K562 (cell line): ENCODE results near the gene SMAGP. TPM values are rescaled to one million over a fixed set of nuclear protein-coding genes. Genes with fewer than 3 reads are reported as not detected.

Experiments
- BRCA1 ChIP-seq, 2 experiments: fragments of 450-650 bp in 1 of 2; sonication (generic) in 1 of 2; formaldehyde crosslinking in 1 of 2; IDR thresholded peaks; 2 replicates each; pipeline versions ENCODE4 v1.5.0 to v1.6.1; 2017 to 2020; ENCODE audit warnings: mild to moderate bottlenecking in 1 of 2, missing genetic modification reagents in 1 of 2
- CEBPB ChIP-seq: fragments of 450-650 bp; IDR thresholded peaks from 2 replicates; pipeline ENCODE4 v1.6.1; 2016; ENCODE audit warnings: missing genetic modification characterization, missing compliant biosample characterization
- ETS1 ChIP-seq: conservative IDR thresholded peaks from 2 replicates; pipeline ENCODE4 v1.6.1; 2011; ENCODE audit warnings: low read depth, mild to moderate bottlenecking, low read length; ENCODE audit not compliant: control insufficient read depth
- ETV5 ChIP-seq: sonication (generic); formaldehyde crosslinking; IDR thresholded peaks from 2 replicates; pipeline ENCODE4 v1.4.0; 2020; ENCODE audit warnings: low read depth, mild to moderate bottlenecking, missing genetic modification reagents
- GABPB2 ChIP-seq: fragments of 250-450 bp; sonication (Bioruptor Pico); conservative IDR thresholded peaks from 2 replicates; pipeline ENCODE4 v1.5.1; 2021; ENCODE audit warnings: mild to moderate bottlenecking
- HDAC3 ChIP-seq: fragments of 450-650 bp; IDR thresholded peaks from 2 replicates; pipeline ENCODE4 v1.6.1; 2018; ENCODE audit warnings: borderline replicate concordance, mild to moderate bottlenecking, moderate library complexity; ENCODE audit not compliant: partially characterized antibody
- KLF1 ChIP-seq: fragments of 450-650 bp; IDR thresholded peaks from 2 replicates; pipeline ENCODE4 v1.6.1; 2016; ENCODE audit warnings: missing genetic modification characterization, missing compliant biosample characterization
- MAX ChIP-seq: sonication (generic); formaldehyde crosslinking; IDR thresholded peaks from 2 replicates; pipeline ENCODE4 v1.9.0; 2022; ENCODE audit warnings: mild to moderate bottlenecking, missing genetic modification reagents
- MTA1 ChIP-seq: fragments of 450-650 bp; IDR thresholded peaks from 2 replicates; pipeline ENCODE4 v1.6.1; 2017; ENCODE audit warnings: borderline replicate concordance
- PCBP1 ChIP-seq: fragments of 200-400 bp; formaldehyde crosslinking; IDR thresholded peaks from 2 replicates; pipeline ENCODE4 v1.6.1; 2018; ENCODE audit warnings: mild to moderate bottlenecking, low read depth, low read length; ENCODE audit not compliant: poor library complexity, severe bottlenecking
- POLR2AphosphoS2 ChIP-seq: IDR thresholded peaks from 2 replicates; pipeline ENCODE4 v1.6.1; 2012; ENCODE audit warnings: low read length, improper control_type of control experiment
- RAD21 ChIP-seq, 2 experiments: fragments of 250-450 bp in 1 of 2; fragments of 450-650 bp in 1 of 2; sonication (Bioruptor Pico) in 1 of 2; formaldehyde crosslinking in 1 of 2; IDR thresholded peaks in 1 of 2; conservative IDR thresholded peaks in 1 of 2; 2 replicates each; pipeline versions ENCODE4 v1.4.0 to v1.8.0; 2020 to 2022; ENCODE audit warnings: mild to moderate bottlenecking in 2 of 2, moderate library complexity in 1 of 2
- RBM39 ChIP-seq: fragments of 200-400 bp; formaldehyde crosslinking; optimal IDR thresholded peaks from 2 replicates; pipeline ENCODE3; 2018; ENCODE audit warnings: low read depth, low read length
- SIX5 ChIP-seq, 2 experiments: IDR thresholded peaks; 2 replicates each; pipeline ENCODE4 v1.6.1; 2011; ENCODE audit warnings: low read length in 2 of 2, borderline replicate concordance in 1 of 2, low read depth in 1 of 2, mild to moderate bottlenecking in 1 of 2, moderate library complexity in 1 of 2; ENCODE audit not compliant: insufficient read depth in 1 of 2
- SUPT5H ChIP-seq: fragments of 450-650 bp; IDR thresholded peaks from 2 replicates; pipeline ENCODE4 v1.6.1; 2016
- ZNF639 ChIP-seq, 2 experiments: fragments of 200-800 bp in 1 of 2; sonication (Bioruptor generic) in 1 of 2; sonication (generic) in 1 of 2; formaldehyde crosslinking in 1 of 2; IDR thresholded peaks in 1 of 2; conservative IDR thresholded peaks in 1 of 2; 2 replicates each; pipeline versions ENCODE4 v1.5.0 to v1.6.1; 2016 to 2020; ENCODE audit warnings: missing compliant biosample characterization in 1 of 2, missing genetic modification characterization in 1 of 2, missing genetic modification reagents in 1 of 2
- ZNF707 ChIP-seq: fragments of 250-450 bp; sonication (Bioruptor Pico); conservative IDR thresholded peaks from 2 replicates; pipeline ENCODE4 v1.8.0; 2022; ENCODE audit warnings: inconsistent platforms, mild to moderate bottlenecking, moderate library complexity
- ZSCAN29 ChIP-seq: fragments of 450-650 bp; IDR thresholded peaks from 2 replicates; pipeline ENCODE4 v1.6.1; 2017
- ZZZ3 ChIP-seq: fragments of 450-650 bp; IDR thresholded peaks from 2 replicates; pipeline ENCODE4 v1.6.1; 2016; ENCODE audit warnings: antibody characterized with exemption, mild to moderate bottlenecking, moderate library complexity
- polyA plus RNA-seq, 8 experiments: library from polyadenylated mRNA; depleted of rRNA in 4 of 8; stranded (reverse) in 5 of 8; unstranded in 3 of 8; fragments of >200 nt; fragmentation: Nextera tagmentation in 2 of 8; fragmentation: Illumina TruSeq in 1 of 8; extraction: Ambion mirVana in 2 of 8; extraction: Trizol in 1 of 8; gene quantifications; 2 replicates each; pipeline versions ENCODE4 v1.2.1 to v1.2.3, GENCODE V29; 2011 to 2014; ENCODE audit warnings: inconsistent platforms in 1 of 8, missing spikeins in 1 of 8
- total RNA-seq, 7 experiments: library from RNA; depleted of rRNA in 6 of 7; stranded (reverse); fragments of >200 nt in 6 of 7; fragmentation: Illumina TruSeq in 2 of 7; extraction: Trizol in 2 of 7; gene quantifications; 2 replicates each; pipeline versions ENCODE4 v1.2.1 to v1.2.3, GENCODE V29; 2011 to 2021; ENCODE audit warnings: low replicate concordance in 1 of 7
- TF ChIP-seq, protein P1 (sequence below): fragments of 450-650 bp; IDR thresholded peaks from 2 replicates; pipeline ENCODE4 v1.6.1; 2017; ENCODE audit warnings: antibody characterized with exemption, mild to moderate bottlenecking

Gene SMAGP
- total and polyA plus RNA-seq, 9 of the 15 experiments (the other 6 are each of a cell fraction or from before 2014, with no cell fraction given) = 23.1 to 62.3 (median 29.9) TPM

GRCh38 chr12:51238510-51239334, 31.5 kb downstream of the SMAGP start, which contains the start of gene DAZAP2 (continued):
- TF ChIP-seq, protein P1, sequence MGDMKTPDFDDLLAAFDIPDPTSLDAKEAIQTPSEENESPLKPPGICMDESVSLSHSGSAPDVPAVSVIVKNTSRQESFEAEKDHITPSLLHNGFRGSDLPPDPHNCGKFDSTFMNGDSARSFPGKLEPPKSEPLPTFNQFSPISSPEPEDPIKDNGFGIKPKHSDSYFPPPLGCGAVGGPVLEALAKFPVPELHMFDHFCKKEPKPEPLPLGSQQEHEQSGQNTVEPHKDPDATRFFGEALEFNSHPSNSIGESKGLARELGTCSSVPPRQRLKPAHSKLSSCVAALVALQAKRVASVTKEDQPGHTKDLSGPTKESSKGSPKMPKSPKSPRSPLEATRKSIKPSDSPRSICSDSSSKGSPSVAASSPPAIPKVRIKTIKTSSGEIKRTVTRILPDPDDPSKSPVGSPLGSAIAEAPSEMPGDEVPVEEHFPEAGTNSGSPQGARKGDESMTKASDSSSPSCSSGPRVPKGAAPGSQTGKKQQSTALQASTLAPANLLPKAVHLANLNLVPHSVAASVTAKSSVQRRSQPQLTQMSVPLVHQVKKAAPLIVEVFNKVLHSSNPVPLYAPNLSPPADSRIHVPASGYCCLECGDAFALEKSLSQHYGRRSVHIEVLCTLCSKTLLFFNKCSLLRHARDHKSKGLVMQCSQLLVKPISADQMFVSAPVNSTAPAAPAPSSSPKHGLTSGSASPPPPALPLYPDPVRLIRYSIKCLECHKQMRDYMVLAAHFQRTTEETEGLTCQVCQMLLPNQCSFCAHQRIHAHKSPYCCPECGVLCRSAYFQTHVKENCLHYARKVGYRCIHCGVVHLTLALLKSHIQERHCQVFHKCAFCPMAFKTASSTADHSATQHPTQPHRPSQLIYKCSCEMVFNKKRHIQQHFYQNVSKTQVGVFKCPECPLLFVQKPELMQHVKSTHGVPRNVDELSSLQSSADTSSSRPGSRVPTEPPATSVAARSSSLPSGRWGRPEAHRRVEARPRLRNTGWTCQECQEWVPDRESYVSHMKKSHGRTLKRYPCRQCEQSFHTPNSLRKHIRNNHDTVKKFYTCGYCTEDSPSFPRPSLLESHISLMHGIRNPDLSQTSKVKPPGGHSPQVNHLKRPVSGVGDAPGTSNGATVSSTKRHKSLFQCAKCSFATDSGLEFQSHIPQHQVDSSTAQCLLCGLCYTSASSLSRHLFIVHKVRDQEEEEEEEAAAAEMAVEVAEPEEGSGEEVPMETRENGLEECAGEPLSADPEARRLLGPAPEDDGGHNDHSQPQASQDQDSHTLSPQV = no peak
- TF ChIP-seq POLR2AphosphoS2 (0 out of 2 replicates have a peak, but pooled peaks have one; percentile 40), ZZZ3 (no peak), KLF1 (tag) (no peak), HDAC3 (no peak), ETS1 (peak; percentile 80), MAX (CRISPR knock-in tag) (peak; percentile 43; the same call in 1 of the 2 replicates), ETV5 (CRISPR knock-in tag) (peak; percentile 76), RBM39 (no peak), CEBPB (tag) (no peak), SIX5 (IDR thresholded peaks at IDR 0.05; ENCODE audit: borderline replicate concordance in 1 of 2, insufficient read depth in 1 of 2, low read depth in 1 of 2, low read length in 2 of 2) (no peak), SUPT5H (peak; percentile 95), MTA1 (no peak), BRCA1 (IDR thresholded peaks at IDR 0.05) (no peak), BRCA1 (CRISPR knock-in tag; IDR thresholded peaks at IDR 0.05) (no peak), GABPB2 (no peak), ZNF707 (CRISPR knock-in tag) (no peak), RAD21 (CRISPR knock-in tag; conservative IDR thresholded peaks at IDR 0.05 in 1 of 2, IDR thresholded peaks at IDR 0.05 in 1 of 2) (no peak), PCBP1 (peak; percentile 58), ZSCAN29 (0 out of 2 replicates have a peak, but pooled peaks have one; percentile 13), ZNF639 (CRISPR knock-in tag; conservative IDR thresholded peaks at IDR 0.05 in 1 of 2, IDR thresholded peaks at IDR 0.05 in 1 of 2) (peak in 1 of 2 experiments; percentile 31; a peak in 1 of 4 replicates)
